ENCODE measurements around the gene SHCBP1L.

The SHCBP1L gene

GRCh38 chr1:182855911-182856310 lies 97.1 kb downstream of the SHCBP1L start:
- in situ Hi-C loops (cut with HindIII; ENCODE audit: low sequenced_read_pairs), result no loop called here
- DNase-seq (ENCODE audit: low read depth, low spot score), result no peak
- H3K4me3 ChIP-seq (ENCODE audit: low read depth, low read length), result no peak overlapping the region
- no peak for TF ChIP-seq CTCF (IDR thresholded peaks at IDR 0.05; ENCODE audit: low read depth, low read length)

- in situ Hi-C loops (cut with HindIII; ENCODE audit: low sequenced_read_pairs), result no loop called here
- TF ChIP-seq CTCF (IDR thresholded peaks at IDR 0.05; ENCODE audit: low read depth, low read length), result no peak
- H3K4me3 ChIP-seq (ENCODE audit: low read depth, low read length), result no peak overlapping the region
- no peak for DNase-seq (ENCODE audit: low read depth, low spot score)
Measured at GRCh38 chr1:182851825-182852224, 101.1 kb downstream of the SHCBP1L start.

- H3K4me3 ChIP-seq (ENCODE audit: low read depth, low read length), result no peak overlapping the region
- no peak for DNase-seq (ENCODE audit: low read depth, low spot score)
- no peak for TF ChIP-seq CTCF (IDR thresholded peaks at IDR 0.05; ENCODE audit: low read depth, low read length)
- in situ Hi-C loops (cut with HindIII; ENCODE audit: low sequenced_read_pairs), result no loop called here
Measured at GRCh38 chr1:182850319-182850718, 102.6 kb downstream of the SHCBP1L start.

All from astrocyte of the spinal cord (primary cell).